Omental fat pad (tissue), 4 donors: ENCODE data around the gene CLCNKA. TPM values are rescaled to one million over a fixed set of nuclear protein-coding genes. Genes with fewer than 3 reads are reported as not detected.

ENCODE experiments used
- ATAC-seq: fragments of 150-250 bp; one replicate; pipeline ENCODE4 v1.9.1; 2016; ENCODE audit warnings: mild to moderate bottlenecking, moderate library complexity; ENCODE audit not compliant: low FRiP score
- DNase-seq: peaks from one replicate; pipeline ENCODE4 v3.0.0-alpha.2; 2019; ENCODE audit warnings: low spot score
- total RNA-seq, 4 donors: library from RNA; depleted of rRNA; stranded (reverse); fragments of >200 nt; gene quantifications; one replicate each; pipeline ENCODE4 v1.1.0, GENCODE V29; 2016
- TF ChIP-seq, protein P1 (sequence below), 3 donors: fragments of 450-650 bp; IDR thresholded peaks; one replicate each; pipeline ENCODE4 v1.5.1; 2016 to 2017; ENCODE audit warnings: antibody characterized with exemption in 3 of 3, mild to moderate bottlenecking in 3 of 3, moderate library complexity in 2 of 3

CLCNKA gene
- total RNA-seq, 4 donors from 2014 or later: 0.37 to 2.4 (median 1.0) TPM

DNA sequence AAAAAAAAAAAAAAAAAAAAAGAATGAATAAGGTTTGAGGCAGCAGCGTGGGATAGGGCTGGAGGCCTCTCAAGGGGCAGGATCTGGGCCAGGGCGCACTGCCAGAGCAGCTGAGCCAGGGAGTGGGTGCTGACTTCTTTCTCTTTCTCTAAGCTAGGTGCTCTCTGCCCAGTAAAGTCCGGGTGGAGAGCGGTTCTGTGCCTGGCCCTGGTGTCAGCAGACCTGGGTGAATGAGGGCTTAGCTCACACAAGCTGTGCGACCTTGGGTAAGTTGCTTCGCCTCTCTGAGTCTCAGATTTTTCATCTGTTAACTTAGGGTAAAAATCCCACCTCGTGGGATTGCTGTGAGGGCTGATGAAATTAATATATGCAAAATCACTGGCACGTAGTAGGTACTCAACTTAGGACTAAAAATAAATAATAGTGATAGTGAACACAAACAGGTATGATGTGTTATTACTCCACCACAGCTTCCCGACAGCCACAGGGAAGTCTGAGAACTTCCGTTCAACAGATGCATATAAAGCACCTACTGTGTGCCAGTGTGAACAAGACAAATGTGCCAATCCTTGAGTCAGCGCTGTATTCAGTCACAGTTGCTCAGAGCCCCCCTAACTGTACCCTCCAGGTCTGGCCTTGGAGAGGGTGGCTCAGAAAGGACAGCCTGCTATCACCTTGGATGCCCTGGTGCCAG is 53.6 kb downstream of the CLCNKA start:
- ATAC-seq (peak; percentile 50), DNase-seq (peak; percentile 51)
- TF ChIP-seq, protein P1, sequence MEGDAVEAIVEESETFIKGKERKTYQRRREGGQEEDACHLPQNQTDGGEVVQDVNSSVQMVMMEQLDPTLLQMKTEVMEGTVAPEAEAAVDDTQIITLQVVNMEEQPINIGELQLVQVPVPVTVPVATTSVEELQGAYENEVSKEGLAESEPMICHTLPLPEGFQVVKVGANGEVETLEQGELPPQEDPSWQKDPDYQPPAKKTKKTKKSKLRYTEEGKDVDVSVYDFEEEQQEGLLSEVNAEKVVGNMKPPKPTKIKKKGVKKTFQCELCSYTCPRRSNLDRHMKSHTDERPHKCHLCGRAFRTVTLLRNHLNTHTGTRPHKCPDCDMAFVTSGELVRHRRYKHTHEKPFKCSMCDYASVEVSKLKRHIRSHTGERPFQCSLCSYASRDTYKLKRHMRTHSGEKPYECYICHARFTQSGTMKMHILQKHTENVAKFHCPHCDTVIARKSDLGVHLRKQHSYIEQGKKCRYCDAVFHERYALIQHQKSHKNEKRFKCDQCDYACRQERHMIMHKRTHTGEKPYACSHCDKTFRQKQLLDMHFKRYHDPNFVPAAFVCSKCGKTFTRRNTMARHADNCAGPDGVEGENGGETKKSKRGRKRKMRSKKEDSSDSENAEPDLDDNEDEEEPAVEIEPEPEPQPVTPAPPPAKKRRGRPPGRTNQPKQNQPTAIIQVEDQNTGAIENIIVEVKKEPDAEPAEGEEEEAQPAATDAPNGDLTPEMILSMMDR (IDR thresholded peaks at IDR 0.05): no peak

DNA sequence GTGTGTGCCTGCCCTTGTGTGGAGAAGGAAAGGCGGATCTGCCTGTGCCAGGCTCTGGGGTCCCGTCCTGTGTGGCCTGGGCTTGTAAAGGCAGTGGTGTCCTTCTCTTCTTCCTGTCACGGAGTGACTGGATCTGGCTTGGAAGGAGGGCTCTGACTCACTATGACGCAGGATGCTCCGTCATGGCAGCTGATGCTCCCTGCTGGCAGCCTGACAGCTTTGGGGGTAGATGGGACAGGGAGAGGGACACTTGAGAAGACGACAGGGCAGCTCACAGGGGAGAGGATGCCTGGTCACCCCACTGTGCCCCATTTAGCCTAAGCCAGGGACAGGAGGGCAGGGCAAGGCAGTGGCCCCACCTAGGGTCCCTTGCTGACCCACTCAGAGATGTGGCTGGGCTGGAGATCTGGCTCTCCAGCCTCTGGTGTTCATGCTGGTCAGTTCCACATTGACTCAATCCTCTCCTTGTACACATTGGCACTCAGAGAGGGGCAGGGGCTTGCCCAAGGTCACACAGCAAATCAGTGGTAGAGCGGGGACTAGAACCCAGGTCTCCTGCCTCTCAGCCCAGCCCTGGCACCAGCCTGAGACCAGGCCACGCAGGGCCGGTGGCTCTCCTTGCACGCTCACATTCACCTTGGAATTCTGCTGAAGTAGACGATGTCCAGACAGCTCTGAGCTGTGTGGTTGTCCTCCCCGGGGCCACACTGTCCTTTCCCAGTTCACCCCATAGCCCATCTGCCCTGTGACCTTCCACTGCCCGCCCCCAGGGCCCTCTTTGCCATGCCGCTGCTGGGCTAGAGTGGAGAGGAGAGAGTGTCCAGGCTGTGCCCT is 54.4 kb downstream of the CLCNKA start:
- DNase-seq (peak; percentile 51), ATAC-seq (no peak)
- TF ChIP-seq, protein P1 (IDR thresholded peaks at IDR 0.05): no peak

DNA sequence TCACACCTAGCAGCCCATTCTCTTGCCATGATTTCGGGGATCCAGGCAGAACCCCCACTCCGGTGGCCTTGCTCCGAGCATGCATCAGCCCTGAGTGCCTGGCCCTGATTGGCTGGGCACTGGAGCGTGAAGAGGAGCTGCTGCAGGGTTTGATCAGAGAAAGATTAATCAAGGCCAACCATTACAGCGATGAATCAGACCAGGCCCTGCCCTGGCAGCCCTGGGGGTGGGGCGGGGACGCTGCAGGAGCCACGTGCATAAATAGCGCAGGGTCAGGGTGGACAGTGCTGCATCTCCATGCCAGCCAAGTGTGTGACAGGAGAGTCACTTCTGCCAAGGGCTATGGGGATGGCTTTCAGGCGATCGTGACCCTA is 55.0 kb downstream of the CLCNKA start:
- ATAC-seq (no peak), DNase-seq (no peak)
- TF ChIP-seq, protein P1 (IDR thresholded peaks at IDR 0.05): no peak

DNA sequence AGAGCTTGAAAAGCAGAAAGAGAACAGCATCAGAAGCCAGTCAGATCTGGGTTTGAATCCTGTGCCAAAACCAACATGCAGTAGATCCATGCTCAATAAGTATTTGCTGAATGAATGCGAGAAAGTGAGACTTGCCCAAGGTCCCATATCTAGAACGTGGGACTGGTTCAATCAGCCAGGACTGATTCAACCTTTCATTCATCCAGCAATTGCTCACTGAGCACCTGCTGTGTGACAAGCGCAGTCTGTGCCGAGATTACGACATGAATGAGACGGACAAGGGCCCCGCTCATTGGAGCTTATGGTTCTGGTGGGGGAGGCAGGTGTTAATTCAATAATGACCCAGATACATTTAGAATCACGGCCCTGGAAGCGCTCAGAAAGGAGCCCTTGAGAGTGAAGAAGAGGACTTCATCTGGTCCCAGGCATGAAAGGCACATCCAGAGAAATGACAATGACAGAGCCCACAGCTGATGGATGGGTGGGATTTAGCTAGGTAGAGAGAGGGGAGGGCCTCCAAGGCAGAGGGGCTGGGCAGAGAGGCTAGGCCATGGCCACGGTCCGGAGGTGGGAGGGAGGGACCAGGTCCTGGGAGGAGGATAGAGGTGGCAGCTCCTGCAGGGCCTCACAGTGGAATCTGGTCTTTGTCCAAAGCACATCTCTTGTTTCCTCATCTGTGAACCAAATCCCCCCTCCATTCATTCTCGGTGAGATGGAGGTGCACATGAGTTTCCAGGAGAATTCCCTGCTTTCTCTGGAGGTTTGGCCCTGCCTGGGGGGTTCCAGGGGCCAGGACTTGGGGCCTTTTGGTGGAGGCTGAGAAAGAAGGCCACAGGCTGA is 55.8 kb downstream of the CLCNKA start:
- TF ChIP-seq, protein P1 (IDR thresholded peaks at IDR 0.05): no peak
- ATAC-seq (no peak), DNase-seq (no peak)

DNA sequence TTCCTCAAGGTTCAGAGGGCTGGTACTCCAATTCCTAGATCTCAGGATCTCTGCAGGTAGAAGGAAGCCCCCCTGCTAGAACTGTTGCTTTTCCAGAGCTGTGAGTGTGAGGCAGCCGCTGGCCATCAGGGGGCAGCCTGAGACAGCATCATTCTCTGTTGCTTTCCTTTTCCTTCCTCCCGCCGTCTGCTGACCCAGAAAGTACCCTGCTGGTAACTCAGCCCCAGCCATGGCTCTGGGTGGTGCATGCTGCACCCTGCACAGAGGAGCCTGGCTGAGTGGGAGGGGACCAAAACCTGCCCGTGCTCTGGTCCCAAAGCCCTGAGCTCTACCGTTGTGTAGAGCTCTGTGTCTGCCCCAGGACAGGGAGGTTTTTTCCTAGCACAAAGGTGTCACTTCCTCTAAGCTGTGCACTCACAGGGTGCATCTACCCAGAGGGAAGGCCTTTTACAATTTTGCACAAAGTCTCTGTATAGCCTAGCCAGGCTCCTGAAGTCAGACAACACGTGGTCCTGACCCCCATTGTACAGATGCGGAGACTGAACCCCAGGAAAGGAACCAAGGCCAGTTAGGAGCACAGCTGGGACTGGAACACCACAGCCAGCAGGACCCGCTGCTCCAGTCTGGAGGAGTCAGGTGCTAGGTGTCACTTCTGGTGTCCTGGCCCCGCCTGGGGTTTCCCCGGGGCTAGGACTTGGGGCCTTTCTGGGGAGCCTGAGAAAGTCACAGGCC is 57.3 kb downstream of the CLCNKA start:
- TF ChIP-seq, protein P1 (IDR thresholded peaks at IDR 0.05): peak in 1 of 3 donors; percentile 92
- ATAC-seq (peak; percentile 35), DNase-seq (peak; percentile 62)

DNA sequence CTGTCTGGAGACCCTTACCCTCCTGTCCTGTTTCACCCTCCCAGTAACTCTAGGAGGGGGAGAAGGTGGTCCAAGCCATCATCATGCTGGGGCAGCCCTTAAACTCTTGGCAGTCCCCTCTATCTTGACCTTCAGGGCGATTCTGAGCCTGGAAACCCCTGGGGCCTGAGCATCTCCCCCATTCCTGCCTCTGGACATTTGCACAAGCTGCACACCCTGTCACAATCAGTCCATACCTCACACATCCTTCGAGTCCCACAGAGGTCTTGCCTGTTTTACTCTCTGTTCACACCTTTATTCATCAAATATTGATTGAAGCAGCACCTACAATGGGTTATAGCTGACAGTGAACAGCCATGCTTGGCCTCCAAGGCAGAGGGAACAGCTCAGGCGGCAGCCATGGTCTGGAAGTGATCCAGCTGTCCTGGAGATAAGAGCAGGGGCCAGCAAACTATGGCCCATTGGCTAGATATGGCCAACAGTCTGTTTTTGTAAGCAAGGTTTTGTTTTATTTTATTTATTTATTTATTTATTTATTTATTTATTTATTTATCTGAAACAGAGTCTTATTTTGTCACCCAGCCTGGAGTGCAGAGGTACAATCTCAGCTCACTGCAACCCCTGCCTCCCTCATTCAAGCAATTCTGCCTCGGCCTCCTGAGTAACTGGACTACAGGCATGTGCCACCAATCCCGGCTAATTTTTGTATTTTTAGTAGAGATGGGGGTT is 58.8 kb downstream of the CLCNKA start:
- no peak for ATAC-seq
- DNase-seq: no peak
- TF ChIP-seq, protein P1 (IDR thresholded peaks at IDR 0.05): no peak
